ENCODE results near the gene ZNF280B.
A peak's percentile ranks its signal among the peaks of the same experiment; 100 is the strongest.
"Not testable (repeated sequence)": the region's sequence is repeated elsewhere in the genome, so short reads cannot be mapped to it uniquely, and the experiment has no call there.

ZNF280B gene

GRCh38 chr22:22474733-22475132 lies 33.8 kb downstream of the ZNF280B start:
- ATAC-seq (replicated peaks), result no peak
- Mint-ChIP-seq H3K4me3 (no peak overlapping the region), H3K4me1 (peaks cover 3 to 7% of the 10 kb centered on the region in 2 donors), H3K9me3 (peaks cover 3% of the 10 kb centered on the region in 2 donors), H3K27me3 (no peaks in the 10 kb centered on the region), H3K27ac (no peak overlapping the region), H3K36me3 (peaks cover 0 to 3% of the 10 kb centered on the region in 2 donors)
- no peak for DNase-seq

- not testable (repeated sequence) for H3K27ac Mint-ChIP-seq; H3K4me3 Mint-ChIP-seq; ATAC-seq (replicated peaks); DNase-seq; H3K27me3 Mint-ChIP-seq; H3K4me1 Mint-ChIP-seq
- peaks cover 1 to 10% of the 10 kb centered on the region in 2 donors for H3K36me3 Mint-ChIP-seq
- peaks cover 12 to 15% of the 10 kb centered on the region in 2 donors for H3K9me3 Mint-ChIP-seq
Observed at GRCh38 chr22:22471104-22471503, 37.4 kb downstream of the ZNF280B start.

GRCh38 chr22:22469527-22469926 lies 39.0 kb downstream of the ZNF280B start:
- no peak for ATAC-seq (replicated peaks)
- Mint-ChIP-seq H3K27me3 (no peaks in the 10 kb centered on the region), H3K36me3 (peaks cover 1 to 10% of the 10 kb centered on the region in 2 donors), H3K9me3 (peaks cover 12 to 15% of the 10 kb centered on the region in 2 donors), H3K4me3 (no peak overlapping the region), H3K27ac (no peak overlapping the region), H3K4me1 (no peaks in the 10 kb centered on the region)
- no peak for DNase-seq

GRCh38 chr22:22468794-22469469 lies 39.6 kb downstream of the ZNF280B start:
- not testable (repeated sequence) for DNase-seq; H3K27me3 Mint-ChIP-seq; H3K4me3 Mint-ChIP-seq; H3K4me1 Mint-ChIP-seq; ATAC-seq (replicated peaks); H3K27ac Mint-ChIP-seq
- peaks cover 1 to 10% of the 10 kb centered on the region in 2 donors for H3K36me3 Mint-ChIP-seq
- H3K9me3 Mint-ChIP-seq, result peaks cover 12 to 15% of the 10 kb centered on the region in 2 donors

DNA sequence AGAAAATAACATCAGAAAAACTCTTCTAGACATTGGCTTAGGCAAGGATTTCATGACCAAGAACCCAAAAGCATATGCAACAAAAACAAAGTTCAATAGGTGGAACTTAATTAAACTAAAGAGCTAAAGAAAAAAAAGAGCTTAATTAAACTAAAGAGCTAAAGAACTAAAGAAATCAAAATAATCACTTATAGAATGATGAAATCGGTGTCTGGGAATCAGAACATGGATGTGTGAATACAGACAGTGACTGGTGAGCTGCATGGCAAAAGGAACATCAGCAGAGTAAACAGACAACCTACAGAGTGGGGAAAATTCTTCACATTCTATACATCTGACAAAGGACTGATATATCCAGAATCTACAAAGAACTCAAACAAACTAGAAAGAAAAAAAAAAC lies 41.4 kb downstream of the ZNF280B start:
- H3K27ac Mint-ChIP-seq, result no peak overlapping the region
- H3K4me1 Mint-ChIP-seq, result peaks cover 5 to 9% of the 10 kb centered on the region in 2 donors
- H3K27me3 Mint-ChIP-seq, result peaks cover 0 to 4% of the 10 kb centered on the region in 2 donors
- H3K4me3 Mint-ChIP-seq, result no peak overlapping the region
- peaks cover 12 to 15% of the 10 kb centered on the region in 2 donors for H3K9me3 Mint-ChIP-seq
- ATAC-seq (replicated peaks) (no peak), DNase-seq (no peak)
- peaks cover 1 to 10% of the 10 kb centered on the region in 2 donors for H3K36me3 Mint-ChIP-seq

DNA sequence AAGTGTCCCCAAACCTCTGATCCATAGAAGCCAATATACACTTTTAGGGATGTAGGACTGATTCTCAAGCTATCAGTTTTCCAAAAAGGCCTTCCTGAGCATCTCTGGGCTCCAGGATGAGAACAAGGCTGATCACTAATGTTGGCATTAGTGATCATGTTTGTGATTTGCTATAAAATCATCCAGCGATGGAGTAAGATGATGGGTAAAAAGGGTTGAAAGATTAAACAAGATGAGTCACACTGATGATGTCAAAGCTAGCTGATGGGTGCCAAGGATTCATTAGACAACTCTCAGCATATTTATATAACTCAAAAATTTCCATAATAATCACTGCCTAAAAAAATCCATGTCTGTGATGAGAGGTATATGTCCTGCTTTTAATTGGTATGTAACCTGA lies 42.8 kb downstream of the ZNF280B start:
- Mint-ChIP-seq H3K27me3 (peaks cover 0 to 4% of the 10 kb centered on the region in 2 donors), H3K27ac (no peak overlapping the region), H3K36me3 (peaks cover 1 to 10% of the 10 kb centered on the region in 2 donors), H3K9me3 (peaks cover 15% of the 10 kb centered on the region in 2 donors), H3K4me3 (no peak overlapping the region), H3K4me1 (peaks cover 5 to 9% of the 10 kb centered on the region in 2 donors)
- DNase-seq, result no peak
- no peak for ATAC-seq (replicated peaks)

DNA sequence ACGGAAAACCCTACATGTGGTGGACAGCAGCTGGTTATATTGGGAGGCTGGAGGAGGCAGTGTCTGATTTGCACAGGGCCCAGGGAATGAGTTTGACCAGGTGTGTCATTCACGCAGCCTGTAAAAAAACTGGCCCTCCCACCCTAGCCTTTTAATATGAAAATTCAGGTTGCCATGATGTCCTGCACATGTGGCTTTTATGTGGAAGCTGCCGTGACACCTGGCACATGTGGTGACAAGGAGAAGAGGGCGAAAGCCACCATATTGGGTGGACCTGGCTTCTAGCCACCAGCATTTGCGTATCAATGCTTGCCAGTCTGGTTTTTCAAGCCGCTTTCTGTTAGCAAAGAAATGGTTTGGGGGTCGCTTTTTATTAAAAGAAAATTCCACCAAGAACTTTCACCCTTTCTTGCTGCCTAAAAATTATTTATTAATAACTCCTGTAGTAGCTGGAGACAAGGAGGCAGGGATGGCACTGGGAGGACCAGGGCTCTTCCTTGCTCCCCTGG lies 43.4 kb downstream of the ZNF280B start:
- ATAC-seq (replicated peaks) (no peak), DNase-seq (no peak)
- Mint-ChIP-seq H3K9me3 (peaks cover 15 to 18% of the 10 kb centered on the region in 2 donors), H3K4me3 (no peak overlapping the region), H3K36me3 (peaks cover 1 to 10% of the 10 kb centered on the region in 2 donors), H3K27ac (no peak overlapping the region), H3K4me1 (peaks cover 5 to 9% of the 10 kb centered on the region in 2 donors), H3K27me3 (peaks cover 0 to 4% of the 10 kb centered on the region in 2 donors)

DNA sequence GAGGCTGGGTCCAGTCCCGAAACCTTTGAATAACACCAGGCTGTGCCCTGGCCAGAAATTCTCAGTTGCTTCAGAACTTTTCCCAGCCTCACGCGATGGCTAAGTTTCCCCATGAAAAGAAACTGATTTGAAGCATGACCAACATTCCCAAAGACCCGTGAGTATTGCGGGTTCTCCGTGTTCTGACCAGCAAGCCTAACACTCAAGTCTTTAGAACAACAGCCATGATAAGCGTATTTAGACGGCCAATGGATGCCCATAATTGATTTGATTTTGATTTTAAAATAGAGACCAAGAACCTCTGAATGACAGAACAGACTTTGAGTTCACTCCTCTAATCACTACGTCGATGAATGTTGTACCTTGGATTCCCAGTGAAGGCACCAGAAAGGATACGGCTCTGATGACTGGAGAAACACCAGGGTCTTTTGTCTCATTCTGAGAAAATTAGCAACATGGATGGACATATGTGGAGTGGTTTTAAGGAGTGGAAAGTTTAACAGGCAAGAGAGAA lies 43.9 kb downstream of the ZNF280B start:
- Mint-ChIP-seq H3K4me1 (peaks cover 5 to 9% of the 10 kb centered on the region in 2 donors), H3K27ac (no peak overlapping the region), H3K27me3 (peaks cover 0 to 4% of the 10 kb centered on the region in 2 donors), H3K36me3 (peaks cover 3 to 10% of the 10 kb centered on the region in 2 donors), H3K4me3 (no peak overlapping the region), H3K9me3 (peaks cover 15 to 17% of the 10 kb centered on the region in 2 donors)
- DNase-seq (no peak), ATAC-seq (replicated peaks) (no peak)

DNA sequence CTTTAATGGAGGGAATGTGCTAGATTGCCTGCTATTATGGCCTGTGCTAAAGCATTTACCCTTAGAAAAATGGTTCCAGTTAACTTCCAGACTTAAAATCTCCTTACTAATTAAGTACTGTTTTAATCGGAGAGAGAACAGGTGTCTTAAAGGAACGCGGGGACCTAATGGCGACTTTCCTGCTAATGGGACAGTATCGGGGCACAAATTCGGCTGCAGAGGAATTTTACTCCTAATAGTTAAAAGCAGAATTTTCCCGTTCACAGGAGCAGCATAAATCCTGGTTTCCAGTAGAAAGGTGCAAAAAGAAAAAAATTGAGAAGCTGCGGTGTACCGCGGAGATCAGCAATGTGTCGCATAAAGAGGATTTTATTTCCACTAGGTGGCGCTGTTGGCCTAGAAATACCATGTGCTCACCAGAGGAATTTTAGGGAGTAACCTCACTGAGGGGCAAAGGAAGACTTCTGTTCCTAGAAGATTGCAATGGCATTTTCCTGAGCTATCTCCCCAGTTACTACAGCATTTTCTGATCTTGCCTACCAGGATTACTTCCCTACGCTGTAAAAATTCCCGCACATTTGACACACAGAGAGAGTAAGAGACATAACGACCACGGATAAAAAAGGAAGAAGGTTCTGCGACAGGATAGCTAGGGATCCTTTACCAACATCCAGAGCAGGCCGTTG lies 44.5 kb downstream of the ZNF280B start:
- peaks cover 5 to 9% of the 10 kb centered on the region in 2 donors for H3K4me1 Mint-ChIP-seq
- no peak overlapping the region for H3K27ac Mint-ChIP-seq
- H3K27me3 Mint-ChIP-seq, result peaks cover 0 to 4% of the 10 kb centered on the region in 2 donors
- DNase-seq, result peak; percentile 43
- H3K4me3 Mint-ChIP-seq, result no peak overlapping the region
- peak; percentile 66 to 82 for ATAC-seq (replicated peaks)
- peaks cover 14 to 18% of the 10 kb centered on the region in 2 donors for H3K9me3 Mint-ChIP-seq
- H3K36me3 Mint-ChIP-seq, result peaks cover 8 to 9% of the 10 kb centered on the region in 2 donors

DNA sequence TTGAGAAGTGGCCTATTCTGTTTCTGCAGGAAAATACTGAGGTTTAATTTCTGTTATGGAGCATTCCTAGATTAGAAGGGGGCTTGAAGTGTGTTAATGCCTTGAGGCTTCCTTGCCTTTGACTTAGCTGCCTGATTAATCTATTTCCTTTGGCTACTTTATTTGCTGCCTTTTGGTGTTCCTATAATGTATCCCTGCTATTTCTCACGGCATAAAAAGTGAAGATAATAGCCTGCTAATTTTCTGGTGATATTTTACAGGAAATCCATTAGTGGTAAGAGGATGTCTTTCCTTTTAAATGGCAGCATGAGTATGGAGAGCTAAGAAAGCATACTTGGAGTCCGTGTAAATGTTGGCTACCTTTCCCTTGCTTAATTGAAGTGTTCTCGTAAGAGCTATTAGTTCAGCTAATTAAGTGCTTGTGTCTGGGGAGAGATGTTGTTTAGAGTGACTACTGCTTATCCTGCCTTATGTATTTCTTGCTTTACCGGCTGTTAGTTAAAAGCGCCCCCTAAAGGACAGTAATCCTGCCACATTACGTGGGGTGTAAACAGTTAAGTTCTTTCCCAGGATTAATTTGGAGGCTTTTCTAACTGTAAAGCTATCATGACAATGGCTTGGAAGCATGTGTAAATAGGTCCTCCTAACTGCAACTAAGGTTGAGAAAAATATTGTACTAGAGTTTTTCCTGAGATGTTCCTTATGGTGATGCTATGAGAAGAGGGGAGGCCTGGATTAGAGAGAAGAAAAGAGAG lies 45.6 kb downstream of the ZNF280B start:
- Mint-ChIP-seq H3K27me3 (peaks cover 0 to 4% of the 10 kb centered on the region in 2 donors), H3K4me1 (peaks cover 5 to 9% of the 10 kb centered on the region in 2 donors), H3K4me3 (no peak overlapping the region), H3K36me3 (peaks cover 11 to 13% of the 10 kb centered on the region in 2 donors), H3K27ac (no peak overlapping the region), H3K9me3 (peaks cover 14 to 20% of the 10 kb centered on the region in 2 donors)
- ATAC-seq (replicated peaks) (no peak), DNase-seq (no peak)

- no peak overlapping the region for H3K4me3 Mint-ChIP-seq
- no peak for DNase-seq
- H3K27ac Mint-ChIP-seq, result no peak overlapping the region
- H3K36me3 Mint-ChIP-seq, result peaks cover 13 to 17% of the 10 kb centered on the region in 2 donors
- peaks cover 0 to 4% of the 10 kb centered on the region in 2 donors for H3K27me3 Mint-ChIP-seq
- no peak for ATAC-seq (replicated peaks)
- peaks cover 19 to 24% of the 10 kb centered on the region in 2 donors for H3K9me3 Mint-ChIP-seq
- H3K4me1 Mint-ChIP-seq, result peaks cover 5 to 9% of the 10 kb centered on the region in 2 donors
Observed at GRCh38 chr22:22461583-22461982, 47.0 kb downstream of the ZNF280B start.

DNA sequence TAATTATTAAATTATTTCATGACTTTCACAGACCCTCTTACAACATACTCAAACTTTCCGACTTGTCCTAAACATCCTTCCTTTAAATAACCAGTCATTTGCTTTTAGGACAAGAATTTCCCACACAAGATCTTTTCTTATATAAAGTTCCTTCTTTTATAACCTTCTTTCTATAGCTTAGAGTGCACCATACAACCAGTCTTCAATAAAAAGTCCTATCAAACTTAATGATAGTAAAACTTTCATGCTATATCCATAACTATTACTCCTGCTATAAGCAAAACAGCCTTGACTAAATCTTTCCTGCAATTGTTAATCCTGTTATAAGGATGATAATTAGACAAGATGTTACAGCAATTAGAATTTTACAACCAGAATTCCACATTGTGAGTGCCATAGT lies 47.4 kb downstream of the ZNF280B start:
- Mint-ChIP-seq H3K27ac (no peak overlapping the region), H3K27me3 (peaks cover 0 to 4% of the 10 kb centered on the region in 2 donors), H3K4me1 (peaks cover 5 to 9% of the 10 kb centered on the region in 2 donors), H3K36me3 (peaks cover 13 to 17% of the 10 kb centered on the region in 2 donors), H3K4me3 (no peak overlapping the region), H3K9me3 (peaks cover 19 to 24% of the 10 kb centered on the region in 2 donors)
- ATAC-seq (replicated peaks) (no peak), DNase-seq (no peak)

DNA sequence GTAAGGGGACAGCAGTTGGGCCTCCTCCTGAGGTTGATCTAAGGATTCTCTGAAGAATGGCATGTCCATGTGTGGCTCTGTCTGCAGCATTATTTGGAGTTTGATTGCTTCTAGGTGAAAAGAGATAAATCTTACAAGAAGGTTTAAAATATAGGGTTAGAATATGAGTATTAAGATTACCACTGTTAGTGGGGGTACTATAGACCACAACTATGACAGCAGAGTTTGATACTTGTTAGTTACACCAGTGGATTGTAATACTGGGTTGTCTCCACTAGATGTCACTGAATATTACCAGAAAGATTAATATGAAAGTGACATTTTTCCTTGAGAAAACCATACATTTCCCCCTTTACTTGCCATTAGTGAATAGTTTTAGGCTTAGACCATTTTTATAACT lies 47.9 kb downstream of the ZNF280B start:
- ATAC-seq (replicated peaks) (no peak), DNase-seq (no peak)
- Mint-ChIP-seq H3K36me3 (peaks cover 13 to 17% of the 10 kb centered on the region in 2 donors), H3K9me3 (peaks cover 19 to 24% of the 10 kb centered on the region in 2 donors), H3K27ac (no peak overlapping the region), H3K27me3 (peaks cover 0 to 4% of the 10 kb centered on the region in 2 donors), H3K4me3 (no peak overlapping the region), H3K4me1 (peaks cover 5 to 9% of the 10 kb centered on the region in 2 donors)

DNA sequence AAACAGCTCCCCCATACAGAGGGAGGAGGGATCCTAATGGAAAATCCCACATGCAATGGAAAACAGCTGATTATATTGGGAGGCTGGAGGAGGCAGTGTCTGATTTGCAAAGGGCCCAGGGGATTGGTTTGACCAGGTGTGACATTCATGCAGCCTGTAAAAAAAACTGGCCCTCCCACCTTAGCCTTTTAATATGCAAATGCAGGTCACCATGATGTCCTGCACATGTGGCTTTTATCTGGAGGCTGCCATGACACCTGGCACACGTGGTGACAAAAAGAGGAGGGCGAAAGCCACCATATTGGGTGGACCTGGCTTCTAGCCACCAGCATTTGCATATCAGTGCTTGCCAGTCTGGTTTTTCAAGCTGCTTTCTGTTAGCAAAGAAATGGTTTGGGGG lies 48.5 kb downstream of the ZNF280B start:
- no peak for DNase-seq
- Mint-ChIP-seq H3K4me1 (peaks cover 5 to 9% of the 10 kb centered on the region in 2 donors), H3K4me3 (no peak overlapping the region), H3K27me3 (peaks cover 0 to 4% of the 10 kb centered on the region in 2 donors), H3K9me3 (peaks cover 19 to 25% of the 10 kb centered on the region in 2 donors), H3K36me3 (peaks cover 13 to 17% of the 10 kb centered on the region in 2 donors), H3K27ac (no peak overlapping the region)
- ATAC-seq (replicated peaks), result no peak

Measured in stimulated activated naive B cell treated with anti-CD40 and anti-IgM and Interleukin-4, amounts not matched to agents 10 μg/mL and 1 μg/mL and 100 μg/mL, for 72 hours (primary cell).